HEK293T (cell line): ENCODE measurements around the gene XPNPEP2.

ENCODE experiments used
- CTCF ChIA-PET: fragments of 350-600 bp; formaldehyde crosslinking; extraction: SDS; loops from one replicate; lab custom pipeline; 2021; ENCODE audit warnings: antibody characterized with exemption, inconsistent platforms; lab: Yijun Ruan, JAX
- POLR2A ChIA-PET: fragments of 350-600 bp; formaldehyde crosslinking; extraction: SDS; loops from one replicate; lab custom pipeline; 2020; ENCODE audit warnings: antibody characterized with exemption, inconsistent platforms; lab: Yijun Ruan, JAX
- DNase-seq: peaks from one replicate; pipeline ENCODE4 v3.0.0; 2012; ENCODE audit warnings: mixed read lengths; ENCODE audit errors: extremely low spot score
- ARNT ChIP-seq: fragments of 450-650 bp; IDR thresholded peaks from 2 replicates; pipeline ENCODE4 v1.6.1; 2017; ENCODE audit warnings: mild to moderate bottlenecking
- BHLHE40 ChIP-seq: fragments of 450-650 bp; IDR thresholded peaks from 2 replicates; pipeline ENCODE4 v1.6.1; 2016; ENCODE audit warnings: mild to moderate bottlenecking, moderate library complexity, borderline replicate concordance
- CTBP1 ChIP-seq: fragments of 450-650 bp; IDR thresholded peaks from 2 replicates; pipeline ENCODE4 v1.6.1; 2016; ENCODE audit warnings: borderline replicate concordance
- ELF4 ChIP-seq: fragments of 450-650 bp; IDR thresholded peaks from 2 replicates; pipeline ENCODE4 v1.6.1; 2017; ENCODE audit warnings: antibody characterized with exemption
- FOXA1 ChIP-seq: fragments of 450-650 bp; IDR thresholded peaks from 2 replicates; pipeline ENCODE4 v1.6.1; 2016; ENCODE audit warnings: mild to moderate bottlenecking
- FOXK2 ChIP-seq: fragments of 450-650 bp; IDR thresholded peaks from 2 replicates; pipeline ENCODE4 v1.6.1; 2016; ENCODE audit warnings: mild to moderate bottlenecking
- FOXM1 ChIP-seq: fragments of 450-650 bp; IDR thresholded peaks from 2 replicates; pipeline ENCODE4 v1.6.1; 2017; ENCODE audit warnings: mild to moderate bottlenecking, borderline replicate concordance
- HDGF ChIP-seq: fragments of 450-650 bp; IDR thresholded peaks from 2 replicates; pipeline ENCODE4 v1.6.1; 2017; ENCODE audit warnings: antibody characterized with exemption, borderline replicate concordance
- L3MBTL2 ChIP-seq: fragments of 450-650 bp; conservative IDR thresholded peaks from 2 replicates; pipeline ENCODE4 v1.6.1; 2016; ENCODE audit warnings: mild to moderate bottlenecking
- LEF1 ChIP-seq: fragments of 450-650 bp; IDR thresholded peaks from 2 replicates; pipeline ENCODE4 v1.6.1; 2017; ENCODE audit warnings: mild to moderate bottlenecking, borderline replicate concordance
- NFRKB ChIP-seq: fragments of 450-650 bp; IDR thresholded peaks from 2 replicates; pipeline ENCODE4 v1.6.1; 2016; ENCODE audit warnings: mild to moderate bottlenecking, moderate library complexity
- PKNOX1 ChIP-seq: fragments of 450-650 bp; IDR thresholded peaks from 2 replicates; pipeline ENCODE4 v1.6.1; 2016
- SP1 ChIP-seq: fragments of 450-650 bp; IDR thresholded peaks from 2 replicates; pipeline ENCODE4 v1.6.1; 2017
- SUZ12 ChIP-seq: fragments of 450-650 bp; IDR thresholded peaks from 2 replicates; pipeline ENCODE4 v1.6.1; 2016; ENCODE audit warnings: mild to moderate bottlenecking
- TARDBP ChIP-seq: fragments of 450-650 bp; IDR thresholded peaks from 2 replicates; pipeline ENCODE4 v1.6.1; 2016
- ZNF384 ChIP-seq: fragments of 450-650 bp; IDR thresholded peaks from 2 replicates; pipeline ENCODE4 v1.6.1; 2016

Gene XPNPEP2

GRCh38 chrX:129700536-129700935, 38.2 kb upstream of the XPNPEP2 start:
- DNase-seq = no peak
- ChIA-PET CTCF (no interaction called here), POLR2A (no interaction called here)
- no peak for TF ChIP-seq HDGF
- TF ChIP-seq LEF1 = no peak
- no peak for TF ChIP-seq ELF4
- no peak for TF ChIP-seq BHLHE40
- TF ChIP-seq PKNOX1 = no peak
- TF ChIP-seq SUZ12 = no peak
- TF ChIP-seq ARNT = no peak
- TF ChIP-seq L3MBTL2 = no peak
- no peak for TF ChIP-seq FOXK2
- TF ChIP-seq NFRKB = no peak
- TF ChIP-seq SP1 = no peak

- POLR2A ChIA-PET = no interaction called here
- TF ChIP-seq HDGF = no peak
- TF ChIP-seq ELF4 = no peak
- no peak for TF ChIP-seq SP1
- no peak for TF ChIP-seq PKNOX1
- DNase-seq = no peak
- CTCF ChIA-PET = no interaction called here
Measured at GRCh38 chrX:129701624-129702069, 37.1 kb upstream of the XPNPEP2 start.

GRCh38 chrX:129704491-129704890, 34.3 kb upstream of the XPNPEP2 start:
- ChIA-PET CTCF (no interaction called here), POLR2A (no interaction called here)
- no peak for DNase-seq
- TF ChIP-seq L3MBTL2 (no peak), SP1 (no peak), HDGF (no peak), CTBP1 (no peak), NFRKB (no peak), FOXA1 (no peak), ZNF384 (no peak), TARDBP (no peak), ARNT (no peak), PKNOX1 (no peak), LEF1 (no peak), FOXK2 (no peak), BHLHE40 (no peak)

- ChIA-PET CTCF (no interaction called here), POLR2A (interaction anchor here (0.8 kb wide), 1 partner anchor 17 kb away, joined by 3 read pairs; no protein-coding TSS in a partner anchor)
- DNase-seq = no peak
- TF ChIP-seq FOXK2 (no peak), L3MBTL2 (no peak), LEF1 (no peak), NFRKB (no peak), SUZ12 (no peak), ARNT (no peak), SP1 (no peak), TARDBP (no peak), CTBP1 (no peak), PKNOX1 (no peak), BHLHE40 (no peak), ZNF384 (no peak), FOXM1 (no peak), FOXA1 (no peak), HDGF (no peak), ELF4 (no peak)
Measured at GRCh38 chrX:129705377-129705925, 33.3 kb upstream of the XPNPEP2 start.

GRCh38 chrX:129705988-129706387, 32.8 kb upstream of the XPNPEP2 start:
- no peak for TF ChIP-seq HDGF
- TF ChIP-seq TARDBP = no peak
- TF ChIP-seq LEF1 = no peak
- TF ChIP-seq BHLHE40 = no peak
- no peak for TF ChIP-seq PKNOX1
- TF ChIP-seq ZNF384 = no peak
- no peak for TF ChIP-seq FOXM1
- TF ChIP-seq ELF4 = no peak
- no peak for TF ChIP-seq NFRKB
- TF ChIP-seq L3MBTL2 = no peak
- TF ChIP-seq ARNT = no peak
- TF ChIP-seq FOXA1 = no peak
- TF ChIP-seq SUZ12 = no peak
- TF ChIP-seq SP1 = no peak
- no peak for TF ChIP-seq CTBP1
- CTCF ChIA-PET = no interaction called here
- no peak for DNase-seq
- POLR2A ChIA-PET = interaction anchor here (0.8 kb wide), 1 partner anchor 17 kb away, joined by 3 read pairs; no protein-coding TSS in a partner anchor
